Measurements from ENCODE around the gene NAXE. TPM values are rescaled to one million over a fixed set of nuclear protein-coding genes. Genes with fewer than 3 reads are reported as not detected.

NAXE gene
- polyA plus RNA-seq, 4 donors = 64.8 to 105 (median 94.3) TPM

DNA sequence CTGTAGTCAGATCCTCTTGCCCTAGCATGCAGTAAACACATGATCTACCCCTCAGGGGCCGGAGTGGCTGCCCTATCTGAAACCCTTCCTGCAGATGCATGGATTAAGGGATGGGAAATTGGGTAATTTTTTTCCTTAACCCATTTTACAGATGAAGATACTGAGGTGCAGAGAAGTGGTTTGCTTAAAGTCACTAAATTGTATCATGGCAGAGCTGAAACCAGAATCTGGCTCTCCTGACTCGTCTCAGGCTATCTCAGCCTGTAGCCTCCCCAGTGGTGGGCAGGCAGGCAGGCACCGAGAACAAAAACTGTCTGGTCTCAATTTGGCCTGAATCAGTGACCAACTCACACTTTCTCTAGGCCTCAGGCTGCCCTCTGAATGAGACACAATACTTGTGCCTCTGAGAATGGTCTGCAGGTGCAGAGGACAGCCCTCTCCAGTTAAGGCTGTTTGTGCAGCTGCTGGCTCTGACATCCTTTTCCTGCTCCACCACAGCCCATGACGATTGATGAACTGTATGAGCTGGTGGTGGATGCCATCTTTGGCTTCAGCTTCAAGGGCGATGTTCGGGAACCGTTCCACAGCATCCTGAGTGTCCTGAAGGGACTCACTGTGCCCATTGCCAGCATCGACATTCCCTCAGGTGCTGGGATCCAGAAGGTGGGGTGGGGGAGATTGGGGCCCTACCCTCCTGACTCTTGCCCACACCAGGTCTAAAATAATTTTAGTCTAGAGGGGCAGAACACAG lies 1.5 kb downstream of the NAXE start:
- no peak overlapping the region for H3K4me3 ChIP-seq (ENCODE audit: low read depth in 1 of 3, low read length in 3 of 3)
- no peaks in the 10 kb centered on the region for H3K27me3 ChIP-seq (ENCODE audit: control insufficient read depth in 3 of 3, insufficient read depth in 3 of 3, low read length in 3 of 3)
- no peak overlapping the region for H3K27ac ChIP-seq (ENCODE audit: low read depth in 1 of 3, low read length in 2 of 3)
- 80 to 82% (median 82%) methylated on average over 8 of the region's 8 CpGs for WGBS, 3 donors
- DNase-seq = no peak
- FAIRE-seq = no peak
- peaks cover 0 to 7% (median 0%) of the 10 kb centered on the region in 3 donors for H3K4me1 ChIP-seq (ENCODE audit: control insufficient read depth in 3 of 3, insufficient read depth in 2 of 3, low read depth in 1 of 3, low read length in 2 of 3)
- H3K36me3 ChIP-seq (ENCODE audit: control insufficient read depth in 3 of 3, insufficient read depth in 2 of 3, low read depth in 1 of 3, low read length in 3 of 3) = peaks cover 0 to 46% (median 6%) of the 10 kb centered on the region in 3 donors
- H3K9me3 ChIP-seq (ENCODE audit: control insufficient read depth in 2 of 2, insufficient read depth in 1 of 2, low read depth in 1 of 2, low read length in 1 of 2) = no peaks in the 10 kb centered on the region

DNA sequence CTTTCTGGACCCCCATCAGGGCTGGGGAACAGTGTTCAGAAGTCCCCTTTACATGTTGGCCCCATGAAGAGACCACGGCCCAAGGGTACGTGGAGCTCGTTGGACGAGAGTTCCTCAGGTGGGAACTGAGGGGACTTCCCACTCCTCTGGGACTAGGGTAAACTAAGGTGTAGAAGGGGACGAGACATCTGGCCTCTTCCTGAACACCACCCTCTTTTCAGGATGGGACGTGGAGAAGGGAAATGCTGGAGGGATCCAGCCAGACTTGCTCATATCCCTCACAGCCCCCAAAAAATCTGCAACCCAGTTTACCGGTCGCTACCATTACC lies 2.0 kb downstream of the NAXE start:
- Histone ChIP-seq H3K4me3 (ENCODE audit: low read depth in 1 of 3, low read length in 3 of 3) (no peak overlapping the region), H3K9me3 (ENCODE audit: control insufficient read depth in 2 of 2, insufficient read depth in 1 of 2, low read depth in 1 of 2, low read length in 1 of 2) (no peaks in the 10 kb centered on the region), H3K27me3 (ENCODE audit: control insufficient read depth in 3 of 3, insufficient read depth in 3 of 3, low read length in 3 of 3) (no peaks in the 10 kb centered on the region), H3K4me1 (ENCODE audit: control insufficient read depth in 3 of 3, insufficient read depth in 2 of 3, low read depth in 1 of 3, low read length in 2 of 3) (peaks cover 0 to 7% (median 0%) of the 10 kb centered on the region in 3 donors), H3K36me3 (ENCODE audit: control insufficient read depth in 3 of 3, insufficient read depth in 2 of 3, low read depth in 1 of 3, low read length in 3 of 3) (peaks cover 0 to 50% (median 8%) of the 10 kb centered on the region in 3 donors), H3K27ac (ENCODE audit: low read depth in 1 of 3, low read length in 2 of 3) (no peak overlapping the region)
- DNase-seq = no peak
- WGBS, 3 donors = 81 to 91% (median 86%) methylated on average over 8 of the region's 8 CpGs
- FAIRE-seq = no peak

DNA sequence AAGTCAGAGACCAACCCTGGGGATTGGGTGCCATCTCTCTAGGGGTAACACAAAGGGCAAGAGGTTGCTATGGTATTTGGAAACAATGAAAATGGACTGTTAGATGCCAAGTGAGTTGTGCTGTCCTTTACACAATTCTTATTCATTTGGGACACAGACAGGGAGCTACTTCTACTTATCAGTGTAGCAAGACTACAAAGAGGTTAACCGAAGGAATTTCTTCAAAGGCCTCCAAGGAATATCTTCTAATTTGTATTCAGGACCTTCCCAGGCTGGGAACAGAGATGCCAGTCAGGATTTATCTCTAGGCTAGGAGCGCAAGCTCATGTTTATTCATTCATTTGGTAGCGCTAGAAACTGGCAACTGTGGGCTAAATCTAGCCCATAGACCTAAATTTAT lies 2.6 kb downstream of the NAXE start:
- Histone ChIP-seq H3K27me3 (ENCODE audit: control insufficient read depth in 3 of 3, insufficient read depth in 3 of 3, low read length in 3 of 3) (no peaks in the 10 kb centered on the region), H3K27ac (ENCODE audit: low read depth in 1 of 3, low read length in 2 of 3) (no peak overlapping the region), H3K36me3 (ENCODE audit: control insufficient read depth in 3 of 3, insufficient read depth in 2 of 3, low read depth in 1 of 3, low read length in 3 of 3) (peaks cover 0 to 55% (median 11%) of the 10 kb centered on the region in 3 donors), H3K4me3 (ENCODE audit: low read depth in 1 of 3, low read length in 3 of 3) (no peak overlapping the region), H3K9me3 (ENCODE audit: control insufficient read depth in 2 of 2, insufficient read depth in 1 of 2, low read depth in 1 of 2, low read length in 1 of 2) (no peaks in the 10 kb centered on the region), H3K4me1 (ENCODE audit: control insufficient read depth in 3 of 3, insufficient read depth in 2 of 3, low read depth in 1 of 3, low read length in 2 of 3) (peaks cover 0 to 7% (median 0%) of the 10 kb centered on the region in 3 donors)
- WGBS, 3 donors = 78 to 85% (median 82%) methylated on average over 3 of the region's 3 CpGs
- no peak for FAIRE-seq
- DNase-seq = no peak

DNA sequence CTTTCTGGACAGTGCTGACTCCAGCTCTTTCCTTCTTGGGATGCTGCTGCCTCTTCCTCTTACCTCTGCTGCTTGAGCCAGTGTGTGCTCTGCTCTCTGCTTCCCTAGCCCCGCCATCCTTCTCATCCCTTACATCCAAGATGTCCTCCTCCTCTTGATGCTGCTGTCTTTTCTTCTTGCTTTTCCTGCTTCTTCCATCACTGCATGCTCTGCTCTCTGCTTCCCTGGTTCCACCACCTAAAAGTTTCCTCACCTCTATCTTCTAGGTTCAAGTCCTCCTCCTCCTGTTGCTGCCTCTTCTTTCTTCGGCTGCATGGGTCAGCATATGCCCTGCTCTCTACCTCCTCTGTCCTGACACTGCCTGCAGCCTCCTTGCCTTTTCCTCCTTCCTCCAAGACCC lies 3.4 kb downstream of the NAXE start:
- H3K36me3 ChIP-seq (ENCODE audit: control insufficient read depth in 3 of 3, insufficient read depth in 2 of 3, low read depth in 1 of 3, low read length in 3 of 3) = peaks cover 0 to 55% (median 11%) of the 10 kb centered on the region in 3 donors
- H3K4me3 ChIP-seq (ENCODE audit: low read depth in 1 of 3, low read length in 3 of 3) = no peak overlapping the region
- H3K27ac ChIP-seq (ENCODE audit: low read depth in 1 of 3, low read length in 2 of 3) = no peak overlapping the region
- no peaks in the 10 kb centered on the region for H3K9me3 ChIP-seq (ENCODE audit: control insufficient read depth in 2 of 2, insufficient read depth in 1 of 2, low read depth in 1 of 2, low read length in 1 of 2)
- H3K4me1 ChIP-seq (ENCODE audit: control insufficient read depth in 3 of 3, insufficient read depth in 2 of 3, low read depth in 1 of 3, low read length in 2 of 3) = peaks cover 0 to 7% (median 0%) of the 10 kb centered on the region in 3 donors
- FAIRE-seq (no peak), DNase-seq (no peak)
- no peaks in the 10 kb centered on the region for H3K27me3 ChIP-seq (ENCODE audit: control insufficient read depth in 3 of 3, insufficient read depth in 3 of 3, low read length in 3 of 3)
- 87 to 97% (median 95%) methylated on average over 2 of the region's 2 CpGs for WGBS, 3 donors

DNA sequence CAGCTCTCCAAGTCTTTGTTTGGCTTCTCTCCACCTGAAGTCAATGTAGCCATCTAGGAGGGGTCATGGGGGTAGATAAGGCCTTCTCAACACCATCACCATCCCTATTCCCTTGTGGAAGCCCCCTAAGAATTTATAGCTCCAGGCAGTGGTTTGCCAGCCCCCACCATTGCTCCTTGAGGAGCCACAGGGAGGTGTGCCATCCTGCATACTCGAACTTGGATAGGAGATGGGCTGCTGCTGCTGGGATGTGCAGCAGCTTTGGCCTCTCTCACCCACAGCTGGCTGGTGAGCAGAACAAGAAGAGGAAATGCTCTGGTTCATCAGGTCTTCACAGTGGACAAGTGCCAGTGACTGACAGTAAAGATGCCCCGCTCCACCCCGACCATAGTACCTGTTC lies 4.8 kb downstream of the NAXE start:
- Histone ChIP-seq H3K36me3 (ENCODE audit: control insufficient read depth in 3 of 3, insufficient read depth in 2 of 3, low read depth in 1 of 3, low read length in 3 of 3) (peaks cover 0 to 55% (median 11%) of the 10 kb centered on the region in 3 donors), H3K4me3 (ENCODE audit: low read depth in 1 of 3, low read length in 3 of 3) (no peak overlapping the region), H3K27ac (ENCODE audit: low read depth in 1 of 3, low read length in 2 of 3) (no peak overlapping the region), H3K4me1 (ENCODE audit: control insufficient read depth in 3 of 3, insufficient read depth in 2 of 3, low read depth in 1 of 3, low read length in 2 of 3) (peaks cover 0 to 9% (median 2%) of the 10 kb centered on the region in 3 donors), H3K9me3 (ENCODE audit: control insufficient read depth in 2 of 2, insufficient read depth in 1 of 2, low read depth in 1 of 2, low read length in 1 of 2) (no peaks in the 10 kb centered on the region), H3K27me3 (ENCODE audit: control insufficient read depth in 3 of 3, insufficient read depth in 3 of 3, low read length in 3 of 3) (no peaks in the 10 kb centered on the region)
- no peak for DNase-seq
- FAIRE-seq = no peak
- WGBS, 3 donors = 80 to 85% (median 80%) methylated on average over 3 of the region's 3 CpGs

DNA sequence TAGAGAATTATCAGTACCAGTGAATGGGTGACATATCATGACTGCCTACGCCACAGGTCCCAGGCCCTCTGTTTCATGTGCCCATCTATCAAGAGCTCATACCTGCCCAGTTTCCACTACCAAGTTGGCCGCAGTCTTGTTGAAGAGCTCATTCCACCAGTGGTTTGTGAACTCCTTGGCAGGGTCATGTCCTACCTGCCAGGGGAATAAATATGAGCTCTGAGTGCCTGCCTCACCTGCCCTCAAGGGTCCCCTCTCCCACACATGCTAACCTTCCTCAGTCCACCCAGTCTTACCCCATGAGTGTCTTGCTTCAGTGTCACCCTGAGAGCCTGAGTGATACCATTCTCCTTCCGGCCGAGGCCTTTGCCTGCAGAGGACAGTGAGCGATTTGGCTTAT lies 6.5 kb downstream of the NAXE start:
- H3K27ac ChIP-seq (ENCODE audit: low read depth in 1 of 3, low read length in 2 of 3) = no peak overlapping the region
- peaks cover 0 to 49% (median 11%) of the 10 kb centered on the region in 3 donors for H3K36me3 ChIP-seq (ENCODE audit: control insufficient read depth in 3 of 3, insufficient read depth in 2 of 3, low read depth in 1 of 3, low read length in 3 of 3)
- H3K4me3 ChIP-seq (ENCODE audit: low read depth in 1 of 3, low read length in 3 of 3) = no peak overlapping the region
- DNase-seq = no peak
- H3K27me3 ChIP-seq (ENCODE audit: control insufficient read depth in 3 of 3, insufficient read depth in 3 of 3, low read length in 3 of 3) = no peaks in the 10 kb centered on the region
- no peak for FAIRE-seq
- 93 to 98% (median 95%) methylated on average over 5 of the region's 5 CpGs for WGBS, 3 donors
- peaks cover 0 to 15% (median 2%) of the 10 kb centered on the region in 3 donors for H3K4me1 ChIP-seq (ENCODE audit: control insufficient read depth in 3 of 3, insufficient read depth in 2 of 3, low read depth in 1 of 3, low read length in 2 of 3)
- no peaks in the 10 kb centered on the region for H3K9me3 ChIP-seq (ENCODE audit: control insufficient read depth in 2 of 2, insufficient read depth in 1 of 2, low read depth in 1 of 2, low read length in 1 of 2)

DNA sequence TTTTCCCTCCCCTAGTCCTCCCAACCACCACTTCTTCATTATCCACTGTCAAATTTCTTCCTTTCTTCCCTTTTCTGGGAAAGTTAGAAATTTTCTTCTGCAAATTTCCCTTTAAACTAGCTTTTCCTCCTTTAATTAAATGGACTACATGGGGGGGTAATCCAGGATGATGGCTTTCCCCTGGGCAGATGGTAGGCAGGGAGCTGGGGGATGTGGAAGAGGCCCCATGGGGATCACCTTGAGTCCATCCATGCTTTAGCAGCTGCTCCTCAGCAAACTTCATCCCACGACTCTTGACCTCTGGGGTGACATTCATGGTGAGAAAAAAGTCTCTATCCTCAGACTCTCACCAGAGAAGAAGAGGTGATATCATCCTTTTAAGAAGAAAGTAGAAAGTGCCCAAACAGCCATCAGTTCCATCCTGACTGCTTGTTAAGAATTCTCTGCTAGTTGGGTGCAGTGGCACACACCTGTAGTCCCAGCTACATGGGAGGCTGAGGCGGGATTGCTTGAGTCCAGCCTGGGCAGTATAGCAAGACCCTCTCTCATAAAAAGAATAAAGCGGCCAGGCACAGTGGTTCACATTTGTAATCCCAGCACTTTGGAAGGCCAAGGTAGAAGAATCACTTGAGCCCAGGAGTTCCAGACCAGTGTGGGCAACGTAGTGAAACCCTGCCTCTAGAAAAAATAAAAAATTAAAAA lies 7.3 kb downstream of the NAXE start:
- H3K36me3 ChIP-seq (ENCODE audit: control insufficient read depth in 3 of 3, insufficient read depth in 2 of 3, low read depth in 1 of 3, low read length in 3 of 3) = peaks cover 0 to 41% (median 11%) of the 10 kb centered on the region in 3 donors
- no peaks in the 10 kb centered on the region for H3K9me3 ChIP-seq (ENCODE audit: control insufficient read depth in 2 of 2, insufficient read depth in 1 of 2, low read depth in 1 of 2, low read length in 1 of 2)
- no peak overlapping the region for H3K4me3 ChIP-seq (ENCODE audit: low read depth in 1 of 3, low read length in 3 of 3)
- H3K27ac ChIP-seq (ENCODE audit: low read depth in 1 of 3, low read length in 2 of 3) = no peak overlapping the region
- no peaks in the 10 kb centered on the region for H3K27me3 ChIP-seq (ENCODE audit: control insufficient read depth in 3 of 3, insufficient read depth in 3 of 3, low read length in 3 of 3)
- 93 to 94% (median 93%) methylated on average over 4 of the region's 4 CpGs for WGBS, 3 donors
- H3K4me1 ChIP-seq (ENCODE audit: control insufficient read depth in 3 of 3, insufficient read depth in 2 of 3, low read depth in 1 of 3, low read length in 2 of 3) = peaks cover 0 to 15% (median 2%) of the 10 kb centered on the region in 3 donors
- FAIRE-seq (no peak), DNase-seq (no peak)

DNA sequence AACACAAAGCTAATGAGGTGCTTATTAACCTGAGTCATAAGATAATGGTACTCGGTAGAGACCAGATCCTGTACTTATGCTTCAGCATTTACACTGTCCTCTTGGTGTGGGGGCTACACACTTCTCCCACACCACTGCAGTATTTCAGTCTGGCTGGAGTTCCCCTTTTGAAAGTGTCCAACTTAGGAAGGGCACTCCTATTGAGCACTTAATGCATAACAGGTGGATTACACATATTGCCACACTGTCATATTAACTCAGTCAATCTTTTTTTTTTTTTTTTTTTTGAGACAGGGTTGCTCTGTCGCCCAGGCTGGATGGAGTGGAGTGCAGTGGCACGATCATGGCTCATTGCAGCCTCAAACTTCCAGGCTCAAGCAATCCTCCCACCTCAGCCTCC lies 8.2 kb downstream of the NAXE start:
- DNase-seq = no peak
- Histone ChIP-seq H3K36me3 (ENCODE audit: control insufficient read depth in 3 of 3, insufficient read depth in 2 of 3, low read depth in 1 of 3, low read length in 3 of 3) (peaks cover 0 to 36% (median 11%) of the 10 kb centered on the region in 3 donors), H3K27me3 (ENCODE audit: control insufficient read depth in 3 of 3, insufficient read depth in 3 of 3, low read length in 3 of 3) (no peaks in the 10 kb centered on the region), H3K9me3 (ENCODE audit: control insufficient read depth in 2 of 2, insufficient read depth in 1 of 2, low read depth in 1 of 2, low read length in 1 of 2) (no peaks in the 10 kb centered on the region), H3K27ac (ENCODE audit: low read depth in 1 of 3, low read length in 2 of 3) (no peak overlapping the region), H3K4me1 (ENCODE audit: control insufficient read depth in 3 of 3, insufficient read depth in 2 of 3, low read depth in 1 of 3, low read length in 2 of 3) (peaks cover 0 to 15% (median 2%) of the 10 kb centered on the region in 3 donors), H3K4me3 (ENCODE audit: low read depth in 1 of 3, low read length in 3 of 3) (no peak overlapping the region)
- WGBS, 3 donors = 26 to 48% (median 32%) methylated on average over 3 of the region's 3 CpGs
- no peak for FAIRE-seq
